ENCODE data around the gene NBAS.

Gene NBAS

DNA sequence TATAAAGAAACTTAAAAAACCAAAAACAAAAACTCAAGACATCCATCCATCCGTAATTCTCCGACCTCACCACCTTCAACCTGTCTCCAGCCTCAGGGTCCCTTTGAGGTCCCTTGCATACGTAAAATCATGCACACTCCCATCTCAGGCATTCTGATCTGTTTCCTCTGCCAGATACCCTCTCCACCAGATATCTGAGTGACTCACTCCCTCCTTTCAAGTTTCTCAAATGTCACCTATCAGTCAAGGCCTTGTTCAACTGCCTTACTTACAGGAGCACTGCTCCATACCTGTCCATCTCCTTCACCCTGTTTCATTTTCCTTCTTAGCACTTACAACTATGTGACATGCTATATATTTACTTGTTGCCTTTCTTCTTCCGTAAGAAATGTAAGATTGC, 369.3 kb downstream of the NBAS start:
- no peak for DNase-seq

DNA sequence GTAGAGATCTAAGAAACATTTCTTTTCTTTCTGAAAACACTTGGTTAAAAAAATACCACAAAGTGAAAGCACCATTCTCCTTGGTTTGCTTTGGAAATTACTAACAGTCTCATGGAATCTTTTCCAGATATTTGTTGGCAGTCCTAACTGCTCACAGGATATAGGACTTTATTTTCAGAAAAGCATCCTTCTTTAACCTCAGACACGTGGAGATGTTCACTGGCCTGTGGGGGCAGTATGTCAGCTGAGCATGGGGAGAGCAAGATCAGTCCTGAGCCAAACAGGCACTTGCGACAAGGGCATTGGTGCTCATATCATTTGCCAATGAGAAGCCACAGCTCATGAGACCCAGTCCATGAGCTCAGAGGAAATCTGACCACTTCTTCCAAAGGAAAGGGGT, 371.9 kb downstream of the NBAS start:
- DNase-seq, result no peak

DNA sequence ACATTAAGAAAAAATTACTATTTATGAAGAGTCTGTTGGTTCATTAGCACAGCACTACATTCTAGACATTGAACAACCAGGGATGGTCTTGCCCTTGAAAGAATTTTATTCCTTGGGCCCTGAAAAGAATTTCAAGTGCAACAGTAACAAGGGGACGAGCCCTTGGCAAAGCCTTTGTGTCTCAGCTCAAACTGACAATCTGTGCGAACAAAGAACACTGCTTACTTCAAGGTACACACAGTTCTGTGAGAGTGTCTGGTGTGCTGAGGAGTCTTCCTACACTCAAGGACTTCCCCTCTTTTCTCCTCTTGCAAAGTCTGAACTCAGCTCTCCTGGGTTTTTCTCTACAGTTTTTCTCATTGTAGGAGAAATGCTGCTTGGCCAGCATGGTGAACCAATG, 373.4 kb downstream of the NBAS start:
- no peak for DNase-seq

DNA sequence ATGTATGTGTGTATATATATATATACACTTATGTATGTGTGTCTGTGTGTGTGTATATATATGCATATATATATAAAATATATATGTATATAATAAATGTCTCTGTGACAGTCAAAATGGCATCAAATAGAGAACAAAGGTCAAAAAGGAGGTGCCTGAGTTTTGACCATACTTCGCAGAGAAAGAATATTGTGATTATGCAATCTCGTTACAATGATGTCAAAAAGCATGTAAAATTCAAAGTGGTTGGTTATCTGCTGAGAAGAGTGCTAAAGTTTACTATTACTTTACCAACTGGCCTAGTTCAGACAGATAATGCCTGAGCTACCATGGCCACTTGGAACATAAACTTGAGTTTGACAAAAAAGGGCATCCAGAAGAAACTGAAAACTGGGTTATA, 375.0 kb downstream of the NBAS start:
- no peak for DNase-seq

DNA sequence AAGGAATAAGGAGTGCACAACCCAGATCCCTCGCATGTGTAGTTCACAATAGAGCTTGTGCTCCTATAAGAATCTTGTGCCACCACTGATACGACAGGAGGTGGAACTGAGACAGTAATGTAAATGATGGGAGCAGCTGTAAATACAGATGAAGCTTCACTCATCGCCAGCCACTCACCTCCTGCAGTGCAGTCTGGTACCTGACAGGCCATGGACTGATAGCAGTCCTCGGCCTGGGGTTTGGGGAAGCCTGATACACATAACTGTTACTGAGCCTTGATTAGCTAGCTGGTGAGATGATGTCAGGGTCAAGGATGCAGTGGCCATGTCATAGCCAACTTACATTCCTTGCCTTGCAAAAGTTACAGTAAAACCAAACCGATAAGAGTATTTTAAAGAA, 376.6 kb downstream of the NBAS start:
- DNase-seq, result no peak

DNA sequence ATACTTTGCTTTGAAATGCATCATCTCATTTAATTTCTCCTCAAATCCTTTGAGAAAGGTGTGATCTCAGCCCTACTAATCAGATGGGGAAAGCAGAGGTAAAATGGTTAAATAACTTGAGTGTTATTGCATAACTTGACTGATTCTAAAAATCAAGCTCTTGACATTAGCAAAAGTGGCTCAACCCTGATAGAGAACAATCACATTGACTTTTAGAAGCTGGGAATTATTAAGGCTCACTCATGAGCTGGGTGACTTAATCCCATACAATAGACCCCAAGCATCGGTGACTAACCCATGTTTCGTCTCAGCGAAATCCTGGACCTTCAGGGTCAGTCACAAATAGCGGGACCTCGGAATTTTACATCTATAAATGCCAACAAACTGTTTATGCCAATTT, 378.9 kb downstream of the NBAS start:
- no peak for DNase-seq

DNA sequence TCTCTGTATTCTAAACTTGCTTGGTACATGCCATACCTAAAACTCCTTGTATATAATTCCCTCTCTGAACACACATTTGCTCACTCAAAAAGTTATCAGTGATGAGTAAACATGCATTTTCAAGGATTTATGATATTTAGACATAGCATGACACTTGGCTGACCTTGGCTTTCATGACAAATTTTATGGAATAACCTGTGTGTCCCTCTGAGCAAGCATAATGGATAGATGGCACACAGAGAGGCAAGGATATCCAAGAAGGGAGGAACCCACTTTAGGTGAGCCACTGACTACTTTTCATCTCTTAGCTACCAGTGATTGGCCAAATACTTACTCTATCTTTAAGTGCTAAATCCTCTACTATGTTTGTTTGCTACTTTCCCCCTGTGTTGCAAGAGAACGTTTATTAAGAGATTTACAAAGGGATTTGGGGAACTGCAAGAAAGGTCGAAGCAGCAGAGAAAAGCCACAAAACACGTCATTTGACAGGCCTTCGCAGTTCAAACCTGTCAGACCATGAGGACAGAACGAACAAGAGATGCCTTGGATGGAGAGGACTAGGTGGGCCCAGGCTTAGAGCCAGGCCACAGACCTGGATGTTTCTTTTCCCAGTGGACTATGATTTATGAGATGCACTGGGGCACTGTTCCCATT, 379.9 kb downstream of the NBAS start:
- DNase-seq, result no peak

DNA sequence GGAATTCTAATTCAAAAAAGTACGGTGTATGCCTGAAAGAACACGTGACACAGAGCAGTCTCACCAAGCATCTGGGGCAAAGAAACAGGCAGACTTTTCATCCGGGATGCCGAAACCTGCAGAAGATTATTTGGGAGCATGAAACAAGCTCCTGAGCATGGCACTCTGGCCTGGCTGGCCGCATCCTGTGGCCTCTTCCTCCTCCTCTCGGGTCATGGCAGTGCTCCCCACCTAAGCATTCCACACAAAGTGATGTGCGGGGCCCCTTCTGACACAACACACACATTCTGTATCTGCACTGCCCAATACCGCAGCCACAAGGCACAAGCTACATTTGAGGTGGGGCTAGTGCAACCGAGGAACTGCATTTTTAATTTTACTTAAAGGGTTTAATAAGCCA, 380.8 kb downstream of the NBAS start:
- no peak for DNase-seq

DNA sequence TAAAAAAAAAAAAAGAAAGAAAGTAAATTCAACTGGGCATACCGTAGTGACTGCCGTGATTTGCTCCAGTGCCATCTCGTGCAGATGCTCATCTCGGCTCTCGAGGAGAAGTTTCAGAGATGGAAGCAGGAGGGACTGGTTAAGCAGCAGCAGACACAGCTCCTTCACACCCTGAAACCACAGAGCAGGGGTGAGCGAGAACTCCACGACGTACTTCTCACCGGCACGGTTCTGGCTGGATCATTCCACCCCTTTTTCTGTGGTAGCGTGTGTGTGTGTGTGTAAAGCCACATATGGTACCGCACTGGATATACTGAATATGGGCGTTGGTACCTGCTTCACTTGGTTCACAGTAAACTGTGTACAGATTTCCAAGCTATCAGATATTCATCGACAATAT, 382.2 kb downstream of the NBAS start:
- DNase-seq, result no peak

DNA sequence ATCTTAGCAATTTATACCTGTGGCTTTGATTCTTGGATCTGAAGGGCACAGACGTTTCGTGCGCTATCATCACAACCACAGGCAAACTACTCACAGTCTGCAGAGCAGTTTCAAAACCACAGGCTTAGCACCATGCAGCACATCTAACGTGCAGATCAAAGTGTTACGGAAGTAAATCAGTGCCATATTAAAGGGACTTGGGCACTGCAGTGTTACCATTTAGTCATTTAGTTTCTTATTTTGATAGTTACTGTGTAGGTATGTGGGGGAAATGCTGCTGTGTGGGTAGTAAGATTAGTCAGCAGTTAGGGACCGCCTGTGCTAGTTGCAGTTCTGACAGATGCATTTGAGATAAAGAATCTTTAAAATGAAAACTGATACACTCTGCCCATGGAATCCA, 384.0 kb downstream of the NBAS start:
- no peak for DNase-seq

DNA sequence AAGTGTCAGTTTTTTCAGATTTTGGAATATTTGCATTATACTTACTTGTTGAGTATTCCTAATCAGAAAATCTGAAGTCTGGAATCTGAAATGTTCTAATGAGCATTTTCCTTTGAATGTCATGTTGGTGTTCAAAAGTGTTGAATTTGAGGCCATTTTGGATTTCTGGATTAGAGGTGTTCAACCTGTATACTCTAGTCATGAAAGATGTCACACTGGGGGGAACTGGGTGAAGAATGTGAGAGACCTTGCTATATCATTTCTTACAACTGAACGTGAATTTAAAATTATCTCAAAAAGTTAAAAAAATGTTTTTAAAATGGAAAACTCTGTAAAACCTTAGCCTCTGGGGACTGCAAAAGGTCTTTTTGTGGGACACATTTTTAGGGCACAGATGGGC, 384.5 kb downstream of the NBAS start:
- no peak for DNase-seq

DNA sequence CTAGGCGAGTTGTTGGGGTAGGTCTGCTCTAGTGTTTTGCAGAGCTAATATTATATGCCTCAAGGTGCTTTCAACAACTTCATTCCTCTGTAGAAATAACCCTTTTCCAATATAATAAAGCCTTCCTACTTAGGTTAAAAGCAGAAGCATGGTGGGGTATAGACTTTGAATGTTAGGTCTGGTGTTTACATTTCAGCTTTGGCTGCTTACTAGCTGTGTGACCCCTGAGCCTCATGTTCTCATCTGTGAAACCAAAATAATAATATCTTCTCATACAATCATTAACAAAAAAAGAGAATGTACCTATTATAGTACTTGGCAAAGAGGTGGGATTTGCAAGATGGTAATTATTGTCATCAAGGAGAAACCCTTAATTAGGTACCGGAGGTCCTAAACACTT, 386.6 kb downstream of the NBAS start:
- DNase-seq, result no peak

DNA sequence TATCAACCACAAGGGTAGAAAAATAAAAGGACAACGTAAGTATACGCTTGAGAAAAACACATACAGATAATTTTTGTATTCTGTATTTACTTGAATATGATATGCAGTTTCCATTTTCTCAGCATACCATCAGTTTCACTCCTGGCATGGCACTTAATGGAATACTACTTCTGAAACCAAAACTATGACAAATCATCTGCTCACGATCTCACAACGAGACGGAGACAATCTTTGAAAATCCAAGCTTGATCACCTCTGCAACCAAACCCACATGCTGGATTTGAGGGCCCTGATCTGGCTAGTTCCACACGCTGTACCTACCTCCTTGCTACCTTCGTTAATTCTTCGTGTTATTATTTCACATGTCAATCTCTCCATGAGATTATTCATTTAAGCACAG, 387.6 kb downstream of the NBAS start:
- DNase-seq, result no peak

DNA sequence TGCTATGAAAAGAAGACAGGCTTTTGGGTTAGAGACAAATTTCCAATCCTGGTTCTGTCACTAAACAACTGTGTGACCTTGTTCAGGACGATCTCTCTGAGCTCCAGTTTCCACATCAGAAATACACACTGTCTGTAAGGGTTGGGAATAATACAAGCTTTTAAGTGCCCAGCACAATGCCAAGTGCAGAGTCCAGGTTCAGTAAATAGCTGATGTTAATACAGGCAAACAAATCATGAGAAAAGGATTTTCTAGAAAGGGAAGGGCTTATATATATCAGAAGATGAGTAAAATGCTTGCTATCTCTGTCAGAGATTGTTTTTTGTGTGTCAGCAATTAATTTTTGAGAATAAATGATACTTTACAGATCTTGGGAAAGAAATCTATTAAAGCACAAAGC, 388.3 kb downstream of the NBAS start:
- DNase-seq, result no peak

DNA sequence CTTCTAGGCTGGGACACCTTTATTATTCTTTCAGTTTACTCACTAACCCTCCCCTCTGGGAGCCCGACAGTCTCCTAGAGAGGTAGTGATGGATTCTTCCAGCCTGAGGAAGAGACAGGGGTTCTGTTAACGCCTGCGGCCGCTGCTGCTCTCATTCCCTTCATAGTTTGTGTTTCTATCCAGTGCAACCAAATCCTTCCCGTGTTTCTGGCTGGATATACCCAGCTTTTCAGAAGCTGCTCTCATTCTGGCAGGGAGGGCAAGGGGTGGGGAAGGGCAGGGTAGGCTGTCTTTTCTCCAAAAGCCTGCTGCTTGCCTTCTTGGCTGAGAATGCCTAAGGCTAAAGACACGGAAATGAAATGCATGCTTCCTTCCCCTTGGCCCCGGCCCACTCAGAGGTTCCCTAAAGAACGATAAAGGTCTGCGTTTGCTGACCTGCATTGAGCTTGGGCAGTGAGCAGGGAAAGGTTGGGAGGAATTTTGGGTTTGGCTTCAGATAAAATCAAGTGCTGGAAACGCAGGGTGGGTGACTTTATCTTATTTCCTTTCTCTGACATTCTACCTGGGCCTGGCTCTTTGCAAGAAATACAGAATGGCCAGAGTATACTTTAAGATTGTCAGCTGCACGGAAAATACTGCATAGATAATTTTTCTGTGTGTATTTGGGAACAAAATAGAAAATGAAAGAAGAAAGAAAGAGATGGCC, 390.9 kb downstream of the NBAS start:
- no peak for DNase-seq

DNA sequence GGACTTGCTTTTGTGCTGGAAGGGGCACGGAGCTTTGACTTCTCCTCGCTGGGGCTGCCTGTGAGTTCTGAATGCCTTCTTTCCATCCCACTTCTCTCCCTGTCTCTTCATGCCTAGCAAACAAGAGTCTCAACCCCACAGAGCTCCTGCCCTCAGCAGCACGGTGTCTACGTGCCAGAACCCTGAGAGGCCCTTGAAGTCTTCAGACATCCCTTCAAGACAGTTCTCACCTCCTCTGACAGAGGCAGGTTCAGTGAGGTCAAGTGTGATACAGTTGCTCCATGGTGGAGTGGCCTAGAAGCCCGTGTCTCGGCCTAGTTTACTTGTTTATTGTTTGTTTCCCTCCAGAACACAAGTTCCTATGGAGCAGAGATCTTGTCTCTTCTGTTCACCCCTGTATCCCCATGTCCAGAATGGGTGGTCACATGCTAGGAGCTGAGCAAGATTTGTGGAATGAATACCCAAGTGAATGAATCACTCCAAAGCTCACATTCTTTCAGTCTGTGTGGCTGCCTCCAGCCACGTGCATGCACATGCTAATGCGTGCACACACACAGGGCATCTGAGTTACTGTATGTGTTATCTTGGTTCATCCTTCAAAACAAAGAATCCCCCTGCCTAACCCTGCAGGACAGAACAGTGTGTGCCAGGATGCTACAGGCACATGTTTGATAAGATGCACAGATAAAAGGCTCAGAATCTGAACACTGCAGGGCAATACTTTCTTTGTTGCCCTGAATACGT, 391.6 kb downstream of the NBAS start:
- no peak for DNase-seq

DNA sequence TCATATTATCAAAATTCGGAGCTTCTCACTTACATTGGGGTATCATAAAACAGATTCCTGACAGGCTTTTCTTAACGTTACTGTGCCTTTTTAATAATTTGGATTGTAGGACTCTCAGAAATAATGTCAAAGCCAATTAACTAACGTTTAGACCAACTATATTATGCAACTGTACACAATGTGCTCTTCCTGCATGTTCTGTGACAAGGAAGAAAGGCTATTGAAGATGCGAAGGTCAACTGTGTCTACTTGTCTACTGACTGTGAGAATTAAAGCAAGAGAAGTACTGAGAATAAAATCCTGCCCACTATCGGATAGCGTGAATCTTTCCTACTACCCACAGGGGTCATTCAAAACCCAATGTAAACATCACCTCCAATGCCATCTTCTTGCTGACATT, 393.0 kb downstream of the NBAS start:
- no peak for DNase-seq

DNA sequence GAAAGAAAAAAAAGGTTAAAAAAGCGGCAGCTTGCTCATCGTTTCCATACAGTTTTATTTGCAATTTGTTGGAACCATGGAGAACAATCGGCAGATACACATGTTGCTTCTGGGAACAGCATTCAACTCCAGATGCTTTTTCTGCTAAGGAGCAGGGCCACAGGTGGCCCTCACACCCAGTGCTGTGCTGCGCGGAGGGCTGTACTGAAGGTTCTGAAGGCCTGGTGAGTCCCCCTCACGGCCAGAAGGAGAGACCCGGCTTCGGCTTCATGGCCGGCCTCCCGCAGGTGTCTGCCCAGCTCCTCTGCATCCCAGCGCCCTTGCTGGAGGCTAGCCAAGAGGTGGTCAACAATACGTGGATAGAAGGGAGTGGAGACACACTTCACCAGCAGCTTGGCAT, 394.3 kb downstream of the NBAS start:
- no peak for DNase-seq

DNA sequence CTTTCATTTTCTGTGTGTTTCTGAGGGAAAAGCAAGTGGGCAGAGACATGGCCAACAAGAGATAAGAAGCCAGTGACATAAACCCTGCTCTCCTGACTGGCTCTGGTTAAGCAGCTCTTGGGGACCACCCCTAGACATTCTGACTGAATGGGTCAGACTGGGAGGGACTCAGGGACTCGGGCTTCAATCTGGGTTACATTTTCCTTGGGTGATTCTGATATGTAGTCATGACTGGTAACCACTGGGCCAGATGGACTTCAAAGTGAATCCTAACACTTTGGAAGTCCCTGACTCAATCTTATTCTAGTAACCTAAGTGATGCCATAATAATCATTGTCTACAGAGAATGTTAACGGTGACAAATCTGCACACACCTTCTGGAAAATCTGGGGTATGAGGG, 397.8 kb downstream of the NBAS start:
- DNase-seq, result no peak

DNA sequence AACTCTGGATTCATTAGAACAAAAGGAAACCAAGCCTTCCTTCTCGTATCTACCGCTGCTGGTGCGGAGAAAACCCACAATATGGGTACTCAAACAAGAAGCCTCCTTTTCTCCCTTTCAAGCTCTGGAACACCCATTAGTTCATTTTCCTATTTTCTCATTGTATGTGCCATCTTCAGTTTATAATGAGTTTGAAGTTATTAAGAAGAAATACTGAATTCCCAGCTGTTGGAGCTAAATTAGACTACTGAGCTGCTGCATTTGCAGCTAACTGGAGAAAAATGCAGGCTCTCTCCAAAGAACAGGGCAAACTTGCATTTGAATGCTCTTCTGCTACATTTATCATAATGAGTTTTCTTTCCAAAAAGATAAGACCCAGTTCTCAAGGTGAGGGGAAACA, 398.5 kb downstream of the NBAS start:
- no peak for DNase-seq

DNA sequence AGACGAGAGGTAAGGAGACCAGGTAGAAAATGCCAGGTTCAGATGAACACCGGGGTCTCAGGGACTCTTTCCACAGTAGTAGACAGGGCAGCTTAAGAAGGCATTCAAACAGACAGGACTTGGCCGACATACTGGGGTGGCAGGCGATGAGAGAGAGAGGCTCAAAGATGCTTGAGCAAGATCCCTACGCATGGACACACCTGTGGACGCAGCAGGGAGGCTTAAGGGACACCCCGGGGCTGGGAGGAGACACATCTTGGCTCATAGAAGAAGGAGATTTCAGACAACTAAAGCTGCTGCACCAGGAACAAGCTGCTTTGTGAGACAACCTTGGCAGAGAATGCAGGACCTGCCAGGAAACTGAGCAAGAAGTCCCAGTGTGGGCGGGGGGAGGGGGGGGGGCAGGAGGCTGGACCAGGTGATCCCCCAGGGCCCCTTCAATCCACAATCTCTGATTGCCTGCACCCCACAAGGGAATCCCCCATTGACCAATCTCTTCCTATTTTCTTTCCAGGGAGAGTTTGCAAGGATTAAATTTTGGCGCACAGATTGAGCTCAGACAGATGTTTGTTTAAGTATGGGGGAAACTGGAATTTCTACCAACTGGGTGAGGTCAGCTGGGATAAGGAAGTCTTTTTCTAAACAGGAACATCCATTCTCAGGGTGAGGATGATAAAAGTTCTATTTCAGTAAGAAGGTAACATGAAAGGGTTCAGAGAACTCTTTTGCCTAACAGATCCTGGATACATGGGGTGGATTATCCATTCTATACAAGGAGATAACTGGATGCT, 400.7 kb downstream of the NBAS start:
- no peak for DNase-seq

DNA sequence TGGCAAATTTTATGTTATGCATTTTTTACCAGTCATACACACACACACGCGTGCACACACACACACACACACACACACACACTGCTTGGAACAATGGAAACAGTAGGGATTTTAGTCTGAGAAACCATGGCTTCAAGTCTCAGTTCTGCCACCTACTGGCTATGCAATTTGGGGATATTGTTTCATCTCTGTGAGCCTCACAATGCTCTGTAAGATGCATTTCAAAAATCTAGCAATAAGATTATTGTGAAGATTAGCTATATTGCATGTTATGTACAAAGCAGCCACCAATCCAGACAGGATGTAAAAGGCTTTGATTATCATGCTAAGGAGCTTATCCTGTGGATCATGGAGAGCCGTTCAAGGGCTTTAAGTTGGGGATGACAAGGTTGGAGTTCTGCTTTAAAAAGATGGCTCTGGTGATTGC, 401.4 kb downstream of the NBAS start:
- DNase-seq, result peak; percentile 45

DNA sequence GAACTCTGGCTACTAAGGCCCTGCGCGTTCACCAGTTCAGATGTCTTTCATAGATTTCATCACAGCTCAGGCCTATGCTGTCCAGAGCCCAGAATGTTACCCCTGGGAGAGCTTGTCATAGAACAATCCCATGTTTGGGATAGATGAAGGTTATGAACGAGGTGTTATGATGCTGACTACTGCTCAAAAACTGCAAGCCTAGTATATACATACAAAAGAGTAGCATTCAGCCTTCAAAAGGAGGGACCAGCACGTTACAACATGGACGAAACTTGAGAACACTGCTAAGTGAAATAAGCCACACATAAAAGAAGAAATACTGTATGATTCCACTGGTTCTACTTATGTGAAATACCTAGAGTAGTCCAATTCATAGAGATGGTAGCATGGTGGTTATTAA, 401.9 kb downstream of the NBAS start:
- DNase-seq, result no peak

DNA sequence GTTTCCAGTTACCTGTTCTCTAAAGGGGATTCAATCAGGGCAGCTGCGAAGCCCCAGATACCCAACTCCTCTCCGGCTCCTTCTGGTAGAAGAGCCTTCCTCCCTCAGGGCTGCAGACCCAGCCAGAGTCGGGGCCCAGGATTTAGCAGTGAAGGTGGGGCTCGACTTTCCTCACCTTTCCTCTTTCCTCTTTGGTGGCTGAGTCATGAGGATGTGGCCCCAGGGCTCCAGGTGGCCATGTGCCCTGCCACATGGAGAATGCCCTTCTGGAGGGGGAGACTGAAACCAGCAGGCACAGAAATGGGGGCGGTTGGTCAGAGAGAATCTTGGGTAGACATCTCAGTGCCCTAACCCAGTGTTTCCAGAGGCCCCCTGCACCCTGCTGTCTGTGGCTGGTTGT, 402.6 kb downstream of the NBAS start:
- no peak for DNase-seq

All from GDM1 (cell line).